ENCODE data around the gene MINDY4.

- no peak for TF ChIP-seq CTCF (IDR thresholded peaks at IDR 0.05; ENCODE audit: insufficient read depth, low read length, poor library complexity, severe bottlenecking)
- TF ChIP-seq EZH2phosphoT487 (conservative IDR thresholded peaks at IDR 0.05; ENCODE audit: low read length): no peak
Observed at GRCh38 chr7:30779574-30779973, 8.4 kb downstream of the MINDY4 start.

All from SU-DHL-6 (cell line).